Neural cell (in vitro differentiated cells): ENCODE measurements around the gene AGRN. TPM values are rescaled to one million over a fixed set of nuclear protein-coding genes. Genes with fewer than 3 reads are reported as not detected.
"Not testable (repeated sequence)": the region's sequence is repeated elsewhere in the genome, so short reads cannot be mapped to it uniquely, and the experiment has no call there.

Experiments used
- H2AFZ ChIP-seq: fragments of 200-600, 300-800 bp; sonication (generic), shearing (Covaris generic); 2 replicates; pipeline ENCODE4 v1.6.0; 2014; ENCODE audit warnings: low read depth, mild to moderate bottlenecking, antibody characterized with exemption, low read length, moderate library complexity
- H3F3A ChIP-seq: fragments of 200-600 bp; shearing (Covaris generic); 2 replicates; pipeline ENCODE4 v1.6.1; 2016; ENCODE audit warnings: mild to moderate bottlenecking, moderate library complexity, mixed read lengths, antibody characterized with exemption, low read length; ENCODE audit not compliant: insufficient read depth, poor library complexity, severe bottlenecking
- H3K27ac ChIP-seq: fragments of 200-600, 300-800 bp; sonication (generic), shearing (Covaris generic); 2 replicates; pipeline ENCODE4 v1.5.1; 2014; ENCODE audit warnings: mild to moderate bottlenecking, low read length, moderate library complexity
- H3K27me3 ChIP-seq: fragments of 300-800, 200-600 bp; sonication (generic), shearing (Covaris generic); 2 replicates; pipeline ENCODE4 v1.6.0; 2014; ENCODE audit warnings: mild to moderate bottlenecking, low read depth, low read length, moderate library complexity; ENCODE audit not compliant: insufficient read depth
- H3K36me3 ChIP-seq: fragments of 300-800, 200-600 bp; sonication (generic), shearing (Covaris generic); 2 replicates; pipeline ENCODE4 v1.5.1; 2014; ENCODE audit warnings: mild to moderate bottlenecking, antibody characterized with exemption, low read length, moderate library complexity; ENCODE audit not compliant: insufficient read depth
- H3K4me2 ChIP-seq: fragments of 300-800, 200-600 bp; sonication (generic), shearing (Covaris generic); 2 replicates; pipeline ENCODE4 v1.6.0; 2014; ENCODE audit warnings: mild to moderate bottlenecking, low read length
- H3K4me3 ChIP-seq: fragments of 300-800, 200-600 bp; sonication (generic), shearing (Covaris generic); 2 replicates; pipeline ENCODE4 v1.5.1; 2014; ENCODE audit warnings: mild to moderate bottlenecking, low read length, moderate library complexity
- H3K79me2 ChIP-seq: fragments of 200-600 bp; shearing (Covaris generic); replicated peaks from 2 replicates; pipeline ENCODE4 v1.6.0; 2014; ENCODE audit warnings: mild to moderate bottlenecking, low read length, moderate library complexity; ENCODE audit not compliant: insufficient read depth
- H3K9ac ChIP-seq: fragments of 300-800, 200-600 bp; sonication (generic), shearing (Covaris generic); 2 replicates; pipeline ENCODE4 v1.6.1; 2016; ENCODE audit warnings: mild to moderate bottlenecking, low read length, mixed read lengths
- H3K9me2 ChIP-seq: fragments of 200-600 bp; shearing (Covaris generic); 2 replicates; pipeline ENCODE4 v1.6.1; 2016; ENCODE audit warnings: mild to moderate bottlenecking, low read length, mixed read lengths; ENCODE audit not compliant: insufficient read depth
- H3K9me3 ChIP-seq: fragments of 200-600, 300-800 bp; sonication (generic), shearing (Covaris generic); 2 replicates; pipeline ENCODE4 v1.6.1; 2016; ENCODE audit warnings: mild to moderate bottlenecking, mixed run types, low read length, moderate library complexity, mixed read lengths
- H4K20me1 ChIP-seq: fragments of 200-600 bp; shearing (Covaris generic); 2 replicates; pipeline ENCODE4 v1.6.1; 2016; ENCODE audit warnings: mild to moderate bottlenecking, mixed run types; ENCODE audit not compliant: insufficient read depth
- EP300 ChIP-seq: fragments of 450-650 bp; conservative IDR thresholded peaks from 2 replicates; pipeline ENCODE4 v1.6.1; 2014; ENCODE audit warnings: antibody characterized with exemption, mild to moderate bottlenecking, moderate library complexity; ENCODE audit not compliant: poor library complexity, severe bottlenecking
- EZH2 ChIP-seq: fragments of 200-600, 300-800 bp; shearing (Covaris generic), sonication (generic); IDR thresholded peaks from 2 replicates; pipeline ENCODE4 v1.6.1; 2014; ENCODE audit warnings: antibody characterized with exemption, low read length, borderline replicate concordance, mild to moderate bottlenecking; ENCODE audit not compliant: insufficient read depth, poor library complexity, severe bottlenecking
- MXI1 ChIP-seq: fragments of 450-650 bp; conservative IDR thresholded peaks from 2 replicates; pipeline ENCODE4 v1.6.1; 2014; ENCODE audit warnings: antibody characterized with exemption, mild to moderate bottlenecking; ENCODE audit not compliant: poor library complexity, severe bottlenecking
- POLR2AphosphoS5 ChIP-seq: IDR thresholded peaks from 2 replicates; pipeline ENCODE4 v1.6.1; 2012
- RAD21 ChIP-seq: fragments of 450-650 bp; conservative IDR thresholded peaks from 2 replicates; pipeline ENCODE4 v1.6.1; 2014; ENCODE audit warnings: antibody characterized with exemption, mild to moderate bottlenecking, moderate library complexity
- SMC3 ChIP-seq: fragments of 450-650 bp; conservative IDR thresholded peaks from 2 replicates; pipeline ENCODE4 v1.6.1; 2014; ENCODE audit warnings: antibody characterized with exemption, mild to moderate bottlenecking, moderate library complexity; ENCODE audit not compliant: poor library complexity
- TAF1 ChIP-seq: IDR thresholded peaks from 2 replicates; pipeline ENCODE4 v1.6.1; 2012; ENCODE audit warnings: low read depth
- polyA plus RNA-seq: library from polyadenylated mRNA; depleted of rRNA; stranded (reverse); fragments of >200 nt; gene quantifications from 2 replicates; pipeline ENCODE4 v1.2.3, GENCODE V29; 2014
- TF ChIP-seq, protein P1 (sequence below): fragments of 450-650 bp; IDR thresholded peaks from 2 replicates; pipeline ENCODE4 v1.5.1; 2014; ENCODE audit warnings: antibody characterized with exemption, mild to moderate bottlenecking, moderate library complexity; ENCODE audit not compliant: poor library complexity, severe bottlenecking
- TF ChIP-seq, protein P2 (sequence below): IDR thresholded peaks from 2 replicates; pipeline ENCODE4 v1.6.1; 2012; ENCODE audit warnings: borderline replicate concordance

The AGRN gene
- polyA plus RNA-seq, 1 donor from 2014 or later = 104 TPM

DNA sequence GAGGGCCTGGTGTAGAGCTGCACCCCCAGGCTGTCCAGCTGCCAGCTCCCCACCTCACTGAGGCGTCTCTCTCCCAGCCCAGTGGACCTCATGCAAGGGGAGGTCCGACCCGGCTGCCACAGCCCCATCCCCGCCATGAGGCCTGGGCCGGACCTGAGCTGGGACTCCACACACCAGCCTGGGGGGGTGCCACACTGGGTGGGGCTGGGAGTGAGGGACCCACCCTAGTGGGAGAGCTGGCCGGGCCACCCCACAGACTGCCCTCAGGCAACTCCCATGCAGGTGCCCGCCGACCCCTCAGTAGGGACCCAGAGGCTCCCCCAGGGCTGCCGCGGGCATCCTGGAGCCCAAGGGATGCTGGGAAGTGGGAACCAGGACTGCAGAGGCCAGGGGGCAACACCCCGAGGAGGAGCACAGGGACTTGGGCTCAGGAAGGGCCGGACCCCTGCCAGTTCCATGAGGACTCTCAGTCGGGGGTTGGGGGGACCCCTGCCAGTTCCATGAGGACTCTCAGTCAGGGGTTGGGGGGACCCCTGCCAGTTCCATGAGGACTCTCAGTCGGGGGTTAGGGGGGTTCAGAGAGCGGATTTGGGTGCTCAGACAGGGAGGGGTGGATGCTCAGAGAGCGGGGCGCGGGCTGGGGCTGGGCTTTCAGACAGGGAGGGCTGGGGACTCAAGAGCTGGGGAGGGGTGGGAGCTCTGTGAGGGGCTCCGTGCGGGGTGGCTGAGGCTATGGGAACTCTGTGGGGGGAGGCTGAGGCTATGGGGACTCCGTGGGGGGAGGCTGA, 55.4 kb downstream of the AGRN start:
- H3K9me3 ChIP-seq = no peaks in the 10 kb centered on the region
- H3K9me2 ChIP-seq = no peaks in the 10 kb centered on the region
- no peaks in the 10 kb centered on the region for H3F3A ChIP-seq
- H4K20me1 ChIP-seq = no peaks in the 10 kb centered on the region
- H3K9ac ChIP-seq = no peak overlapping the region
- TF ChIP-seq, protein P1, sequence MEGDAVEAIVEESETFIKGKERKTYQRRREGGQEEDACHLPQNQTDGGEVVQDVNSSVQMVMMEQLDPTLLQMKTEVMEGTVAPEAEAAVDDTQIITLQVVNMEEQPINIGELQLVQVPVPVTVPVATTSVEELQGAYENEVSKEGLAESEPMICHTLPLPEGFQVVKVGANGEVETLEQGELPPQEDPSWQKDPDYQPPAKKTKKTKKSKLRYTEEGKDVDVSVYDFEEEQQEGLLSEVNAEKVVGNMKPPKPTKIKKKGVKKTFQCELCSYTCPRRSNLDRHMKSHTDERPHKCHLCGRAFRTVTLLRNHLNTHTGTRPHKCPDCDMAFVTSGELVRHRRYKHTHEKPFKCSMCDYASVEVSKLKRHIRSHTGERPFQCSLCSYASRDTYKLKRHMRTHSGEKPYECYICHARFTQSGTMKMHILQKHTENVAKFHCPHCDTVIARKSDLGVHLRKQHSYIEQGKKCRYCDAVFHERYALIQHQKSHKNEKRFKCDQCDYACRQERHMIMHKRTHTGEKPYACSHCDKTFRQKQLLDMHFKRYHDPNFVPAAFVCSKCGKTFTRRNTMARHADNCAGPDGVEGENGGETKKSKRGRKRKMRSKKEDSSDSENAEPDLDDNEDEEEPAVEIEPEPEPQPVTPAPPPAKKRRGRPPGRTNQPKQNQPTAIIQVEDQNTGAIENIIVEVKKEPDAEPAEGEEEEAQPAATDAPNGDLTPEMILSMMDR = no peak
- TF ChIP-seq POLR2AphosphoS5 (no peak), SMC3 (no peak), RAD21 (no peak), MXI1 (no peak), TAF1 (no peak), EZH2 (no peak), EP300 (no peak)
- TF ChIP-seq, protein P2, sequence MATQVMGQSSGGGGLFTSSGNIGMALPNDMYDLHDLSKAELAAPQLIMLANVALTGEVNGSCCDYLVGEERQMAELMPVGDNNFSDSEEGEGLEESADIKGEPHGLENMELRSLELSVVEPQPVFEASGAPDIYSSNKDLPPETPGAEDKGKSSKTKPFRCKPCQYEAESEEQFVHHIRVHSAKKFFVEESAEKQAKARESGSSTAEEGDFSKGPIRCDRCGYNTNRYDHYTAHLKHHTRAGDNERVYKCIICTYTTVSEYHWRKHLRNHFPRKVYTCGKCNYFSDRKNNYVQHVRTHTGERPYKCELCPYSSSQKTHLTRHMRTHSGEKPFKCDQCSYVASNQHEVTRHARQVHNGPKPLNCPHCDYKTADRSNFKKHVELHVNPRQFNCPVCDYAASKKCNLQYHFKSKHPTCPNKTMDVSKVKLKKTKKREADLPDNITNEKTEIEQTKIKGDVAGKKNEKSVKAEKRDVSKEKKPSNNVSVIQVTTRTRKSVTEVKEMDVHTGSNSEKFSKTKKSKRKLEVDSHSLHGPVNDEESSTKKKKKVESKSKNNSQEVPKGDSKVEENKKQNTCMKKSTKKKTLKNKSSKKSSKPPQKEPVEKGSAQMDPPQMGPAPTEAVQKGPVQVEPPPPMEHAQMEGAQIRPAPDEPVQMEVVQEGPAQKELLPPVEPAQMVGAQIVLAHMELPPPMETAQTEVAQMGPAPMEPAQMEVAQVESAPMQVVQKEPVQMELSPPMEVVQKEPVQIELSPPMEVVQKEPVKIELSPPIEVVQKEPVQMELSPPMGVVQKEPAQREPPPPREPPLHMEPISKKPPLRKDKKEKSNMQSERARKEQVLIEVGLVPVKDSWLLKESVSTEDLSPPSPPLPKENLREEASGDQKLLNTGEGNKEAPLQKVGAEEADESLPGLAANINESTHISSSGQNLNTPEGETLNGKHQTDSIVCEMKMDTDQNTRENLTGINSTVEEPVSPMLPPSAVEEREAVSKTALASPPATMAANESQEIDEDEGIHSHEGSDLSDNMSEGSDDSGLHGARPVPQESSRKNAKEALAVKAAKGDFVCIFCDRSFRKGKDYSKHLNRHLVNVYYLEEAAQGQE = no peak
- no peaks in the 10 kb centered on the region for H3K79me2 ChIP-seq
- no peaks in the 10 kb centered on the region for H3K27me3 ChIP-seq
- no peaks in the 10 kb centered on the region for H3K36me3 ChIP-seq
- no peak overlapping the region for H3K27ac ChIP-seq
- no peak overlapping the region for H3K4me3 ChIP-seq
- H3K4me2 ChIP-seq = no peak overlapping the region
- no peak overlapping the region for H2AFZ ChIP-seq

DNA sequence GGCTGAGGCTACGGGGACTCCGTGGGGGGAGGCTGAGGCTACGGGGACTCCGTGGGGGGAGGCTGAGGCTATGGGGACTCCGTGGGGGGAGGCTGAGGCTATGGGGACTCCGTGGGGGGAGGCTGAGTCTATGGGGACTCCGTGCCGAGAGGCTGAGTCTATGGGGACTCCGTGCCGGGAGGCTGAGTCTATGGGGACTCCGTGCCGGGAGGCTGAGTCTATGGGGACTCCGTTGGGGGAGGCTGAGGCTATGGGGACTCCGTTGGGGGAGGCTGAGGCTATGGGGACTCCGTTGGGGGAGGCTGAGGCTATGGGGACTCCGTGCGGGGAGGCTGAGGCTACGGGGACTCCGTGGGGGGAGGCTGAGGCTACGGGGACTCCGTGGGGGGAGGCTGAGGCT, 57.5 kb downstream of the AGRN start:
- H3K9me3 ChIP-seq, H3K36me3 ChIP-seq, H3K79me2 ChIP-seq, H3K4me3 ChIP-seq, H3K9ac ChIP-seq, H3K4me2 ChIP-seq, H3K27me3 ChIP-seq, H4K20me1 ChIP-seq, H3F3A ChIP-seq, H3K27ac ChIP-seq, H2AFZ ChIP-seq, H3K9me2 ChIP-seq: not testable (repeated sequence)
